ENCODE data around the gene SUSD2.

The SUSD2 gene

GRCh38 chr22:24217384-24217783, 36.1 kb downstream of the SUSD2 start:
- no peak overlapping the region for H3K4me3 ChIP-seq (ENCODE audit: low read depth, low read length)
- DNase-seq (ENCODE audit: low read depth): no peak
- TF ChIP-seq CTCF (conservative IDR thresholded peaks at IDR 0.05; ENCODE audit: low read depth, low read length): no peak

- DNase-seq (ENCODE audit: low read depth): no peak
- no peak overlapping the region for H3K4me3 ChIP-seq (ENCODE audit: low read depth, low read length)
- no peak for TF ChIP-seq CTCF (conservative IDR thresholded peaks at IDR 0.05; ENCODE audit: low read depth, low read length)
Observed at GRCh38 chr22:24219750-24220149, 38.5 kb downstream of the SUSD2 start.

GRCh38 chr22:24224468-24224867, 43.2 kb downstream of the SUSD2 start:
- TF ChIP-seq CTCF (conservative IDR thresholded peaks at IDR 0.05; ENCODE audit: low read depth, low read length): no peak
- H3K4me3 ChIP-seq (ENCODE audit: low read depth, low read length): no peak overlapping the region
- no peak for DNase-seq (ENCODE audit: low read depth)

DNA sequence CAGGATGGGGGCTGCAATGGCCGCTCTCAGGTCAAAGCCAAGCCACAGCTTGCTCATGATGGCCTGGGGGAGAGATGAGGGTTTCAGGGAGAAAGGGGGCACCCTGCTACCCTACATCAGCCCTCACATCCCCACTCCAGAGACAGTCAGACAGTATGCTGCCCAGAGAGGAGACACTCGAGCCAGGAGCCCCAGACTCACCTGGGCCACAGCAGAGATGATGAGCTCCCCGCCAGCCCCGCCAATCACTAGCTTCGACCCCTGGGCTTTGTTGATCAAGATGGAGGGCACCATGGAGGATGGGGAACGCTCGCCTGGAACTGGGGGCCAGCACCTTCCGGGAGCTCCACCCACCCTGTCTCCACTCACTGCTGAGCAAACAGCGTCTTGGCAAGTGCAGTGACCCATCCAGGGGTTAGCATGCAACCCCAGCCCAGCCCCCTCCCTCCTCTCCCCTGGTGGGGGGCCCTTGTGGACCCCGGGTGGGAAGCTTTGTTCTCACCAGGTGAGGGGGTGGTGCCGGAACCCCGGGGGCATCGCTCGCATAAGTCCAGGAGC, 43.8 kb downstream of the SUSD2 start:
- DNase-seq (ENCODE audit: low read depth): no peak
- no peak for TF ChIP-seq CTCF (conservative IDR thresholded peaks at IDR 0.05; ENCODE audit: low read depth, low read length)
- H3K4me3 ChIP-seq (ENCODE audit: low read depth, low read length): no peak overlapping the region

- TF ChIP-seq CTCF (conservative IDR thresholded peaks at IDR 0.05; ENCODE audit: low read depth, low read length): no peak
- no peak for DNase-seq (ENCODE audit: low read depth)
- H3K4me3 ChIP-seq (ENCODE audit: low read depth, low read length): no peak overlapping the region
Observed at GRCh38 chr22:24225951-24226350, 44.7 kb downstream of the SUSD2 start.

DNA sequence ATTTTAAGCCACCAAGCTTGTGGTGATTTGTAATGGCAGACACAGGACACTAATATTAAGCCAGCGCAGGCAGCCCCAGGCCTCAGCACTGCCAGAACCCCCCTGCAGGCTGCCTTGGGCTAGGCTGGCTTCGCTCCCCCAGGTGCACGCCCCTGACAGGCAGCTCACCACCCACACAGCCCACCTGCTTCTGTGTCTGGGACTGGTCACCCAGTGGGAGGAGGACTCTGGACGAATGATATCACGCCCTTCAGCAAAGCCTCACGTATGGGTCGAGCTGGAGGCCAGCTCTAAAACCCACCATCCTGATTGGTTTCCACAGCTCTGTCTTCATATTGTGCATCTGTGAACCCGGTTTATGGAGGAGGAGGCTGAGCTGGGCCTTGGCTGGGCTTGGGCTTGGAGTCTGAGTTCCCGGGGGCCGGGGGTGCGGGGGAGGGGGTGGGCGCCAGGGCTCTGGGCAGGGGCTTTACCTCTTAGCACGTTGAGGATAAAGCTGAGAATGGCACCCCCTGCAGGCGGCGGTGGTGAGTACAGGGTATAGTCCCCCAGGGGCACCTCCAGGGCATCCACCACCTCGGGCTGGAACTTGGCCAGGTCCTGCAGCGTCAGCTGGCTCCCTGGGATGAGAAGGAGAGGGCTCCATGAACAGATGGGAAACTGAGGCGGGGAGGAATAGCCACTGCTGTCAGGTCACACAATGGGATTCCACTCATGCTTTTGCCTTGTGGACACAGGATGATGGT, 49.8 kb downstream of the SUSD2 start:
- H3K4me3 ChIP-seq (ENCODE audit: low read depth, low read length): no peak overlapping the region
- DNase-seq (ENCODE audit: low read depth): no peak
- peak; percentile 45 for TF ChIP-seq CTCF (conservative IDR thresholded peaks at IDR 0.05; ENCODE audit: low read depth, low read length)

GRCh38 chr22:24231706-24232105, 50.4 kb downstream of the SUSD2 start:
- DNase-seq (ENCODE audit: low read depth): no peak
- TF ChIP-seq CTCF (conservative IDR thresholded peaks at IDR 0.05; ENCODE audit: low read depth, low read length): no peak
- H3K4me3 ChIP-seq (ENCODE audit: low read depth, low read length): no peak overlapping the region

Measured in choroid plexus epithelial cell (primary cell).